ENCODE results near the gene C1orf116. TPM values are rescaled to one million over a fixed set of nuclear protein-coding genes. Genes with fewer than 3 reads are reported as not detected.

The C1orf116 gene
- total RNA-seq, 1 experiment from 2014 or later: 2.4 TPM

DNA sequence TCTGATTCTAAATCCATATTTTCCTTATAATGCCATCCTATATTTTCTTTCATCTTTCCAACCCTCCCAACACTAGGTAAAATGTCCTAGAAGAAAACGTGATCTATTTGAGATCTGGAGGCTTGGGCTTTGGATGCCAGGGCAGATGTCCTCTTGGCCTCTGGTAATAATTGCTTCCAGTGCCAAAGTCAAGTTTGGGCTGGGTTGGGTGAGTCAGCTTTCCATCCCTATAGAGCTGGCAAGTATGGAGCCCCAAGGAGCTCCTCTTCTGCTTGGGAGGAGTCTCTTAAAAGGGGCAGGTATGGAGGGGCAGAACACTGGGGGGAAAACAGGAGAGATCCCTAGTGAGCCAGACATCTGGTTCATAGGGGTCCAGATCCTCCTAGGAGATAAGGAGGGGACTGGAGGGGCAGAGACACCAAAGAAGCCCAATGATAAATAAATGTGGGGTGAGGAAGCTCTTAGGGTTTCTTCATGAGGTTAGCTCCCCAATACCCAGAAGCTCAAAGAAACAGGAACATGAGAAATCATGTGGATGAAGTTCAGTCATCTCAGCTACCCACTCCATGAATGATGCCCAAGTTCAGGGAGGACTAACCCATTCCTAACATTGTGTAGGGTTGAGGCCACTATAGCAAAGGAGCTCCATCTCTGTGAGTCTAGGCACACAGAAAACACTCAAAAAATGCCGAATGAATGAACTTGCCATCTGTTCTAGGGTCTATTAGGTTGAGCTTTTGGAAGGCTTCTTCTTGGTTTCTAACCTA is 3.5 kb downstream of the C1orf116 start:
- Mint-ChIP-seq H3K4me1 (peaks cover 62% of the 10 kb centered on the region), H3K4me3 (no peak overlapping the region), H3K27ac (no peak overlapping the region), H3K9me3 (no peaks in the 10 kb centered on the region), H3K27me3 (ENCODE audit: low read depth) (no peaks in the 10 kb centered on the region), H3K36me3 (no peaks in the 10 kb centered on the region)
- DNase-seq (ENCODE audit: low spot score) (no peak), ATAC-seq (no peak)
- ChIA-PET CTCF (interaction anchor here (1.1 to 1.5 kb wide), 3 partner anchors 21 to 97 kb away, joined by 3 read pairs; no protein-coding TSS in a partner anchor), POLR2A (no interaction called here)
- TF ChIP-seq MXD4 (CRISPR knock-in tag; IDR thresholded peaks at IDR 0.05; ENCODE audit: borderline replicate concordance) (no peak), ATF1 (CRISPR knock-in tag; IDR thresholded peaks at IDR 0.05) (no peak), ZNF317 (CRISPR knock-in tag; IDR thresholded peaks at IDR 0.05; ENCODE audit: borderline replicate concordance, low read depth) (no peak), NR2C2 (CRISPR knock-in tag; IDR thresholded peaks at IDR 0.05) (no peak), TEAD4 (CRISPR knock-in tag; IDR thresholded peaks at IDR 0.05) (no peak), CBFB (CRISPR knock-in tag; IDR thresholded peaks at IDR 0.05; ENCODE audit: low read depth) (no peak), GTF2I (CRISPR knock-in tag; conservative IDR thresholded peaks at IDR 0.05) (no peak), ZBTB21 (CRISPR knock-in tag; IDR thresholded peaks at IDR 0.05; ENCODE audit: borderline replicate concordance) (no peak), FOXP1 (CRISPR knock-in tag; IDR thresholded peaks at IDR 0.05; ENCODE audit: borderline replicate concordance) (no peak), ZNF671 (CRISPR knock-in tag; IDR thresholded peaks at IDR 0.05) (no peak), KAT7 (CRISPR knock-in tag; IDR thresholded peaks at IDR 0.05; ENCODE audit: borderline replicate concordance) (no peak)
- TF ChIP-seq, protein P1, sequence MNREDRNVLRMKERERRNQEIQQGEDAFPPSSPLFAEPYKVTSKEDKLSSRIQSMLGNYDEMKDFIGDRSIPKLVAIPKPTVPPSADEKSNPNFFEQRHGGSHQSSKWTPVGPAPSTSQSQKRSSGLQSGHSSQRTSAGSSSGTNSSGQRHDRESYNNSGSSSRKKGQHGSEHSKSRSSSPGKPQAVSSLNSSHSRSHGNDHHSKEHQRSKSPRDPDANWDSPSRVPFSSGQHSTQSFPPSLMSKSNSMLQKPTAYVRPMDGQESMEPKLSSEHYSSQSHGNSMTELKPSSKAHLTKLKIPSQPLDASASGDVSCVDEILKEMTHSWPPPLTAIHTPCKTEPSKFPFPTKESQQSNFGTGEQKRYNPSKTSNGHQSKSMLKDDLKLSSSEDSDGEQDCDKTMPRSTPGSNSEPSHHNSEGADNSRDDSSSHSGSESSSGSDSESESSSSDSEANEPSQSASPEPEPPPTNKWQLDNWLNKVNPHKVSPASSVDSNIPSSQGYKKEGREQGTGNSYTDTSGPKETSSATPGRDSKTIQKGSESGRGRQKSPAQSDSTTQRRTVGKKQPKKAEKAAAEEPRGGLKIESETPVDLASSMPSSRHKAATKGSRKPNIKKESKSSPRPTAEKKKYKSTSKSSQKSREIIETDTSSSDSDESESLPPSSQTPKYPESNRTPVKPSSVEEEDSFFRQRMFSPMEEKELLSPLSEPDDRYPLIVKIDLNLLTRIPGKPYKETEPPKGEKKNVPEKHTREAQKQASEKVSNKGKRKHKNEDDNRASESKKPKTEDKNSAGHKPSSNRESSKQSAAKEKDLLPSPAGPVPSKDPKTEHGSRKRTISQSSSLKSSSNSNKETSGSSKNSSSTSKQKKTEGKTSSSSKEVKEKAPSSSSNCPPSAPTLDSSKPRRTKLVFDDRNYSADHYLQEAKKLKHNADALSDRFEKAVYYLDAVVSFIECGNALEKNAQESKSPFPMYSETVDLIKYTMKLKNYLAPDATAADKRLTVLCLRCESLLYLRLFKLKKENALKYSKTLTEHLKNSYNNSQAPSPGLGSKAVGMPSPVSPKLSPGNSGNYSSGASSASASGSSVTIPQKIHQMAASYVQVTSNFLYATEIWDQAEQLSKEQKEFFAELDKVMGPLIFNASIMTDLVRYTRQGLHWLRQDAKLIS (CRISPR knock-in tag; IDR thresholded peaks at IDR 0.05; ENCODE audit: borderline replicate concordance): no peak
- TF ChIP-seq, protein P2, sequence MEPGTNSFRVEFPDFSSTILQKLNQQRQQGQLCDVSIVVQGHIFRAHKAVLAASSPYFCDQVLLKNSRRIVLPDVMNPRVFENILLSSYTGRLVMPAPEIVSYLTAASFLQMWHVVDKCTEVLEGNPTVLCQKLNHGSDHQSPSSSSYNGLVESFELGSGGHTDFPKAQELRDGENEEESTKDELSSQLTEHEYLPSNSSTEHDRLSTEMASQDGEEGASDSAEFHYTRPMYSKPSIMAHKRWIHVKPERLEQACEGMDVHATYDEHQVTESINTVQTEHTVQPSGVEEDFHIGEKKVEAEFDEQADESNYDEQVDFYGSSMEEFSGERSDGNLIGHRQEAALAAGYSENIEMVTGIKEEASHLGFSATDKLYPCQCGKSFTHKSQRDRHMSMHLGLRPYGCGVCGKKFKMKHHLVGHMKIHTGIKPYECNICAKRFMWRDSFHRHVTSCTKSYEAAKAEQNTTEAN (CRISPR knock-in tag; IDR thresholded peaks at IDR 0.05): no peak
- TF ChIP-seq, protein P3, sequence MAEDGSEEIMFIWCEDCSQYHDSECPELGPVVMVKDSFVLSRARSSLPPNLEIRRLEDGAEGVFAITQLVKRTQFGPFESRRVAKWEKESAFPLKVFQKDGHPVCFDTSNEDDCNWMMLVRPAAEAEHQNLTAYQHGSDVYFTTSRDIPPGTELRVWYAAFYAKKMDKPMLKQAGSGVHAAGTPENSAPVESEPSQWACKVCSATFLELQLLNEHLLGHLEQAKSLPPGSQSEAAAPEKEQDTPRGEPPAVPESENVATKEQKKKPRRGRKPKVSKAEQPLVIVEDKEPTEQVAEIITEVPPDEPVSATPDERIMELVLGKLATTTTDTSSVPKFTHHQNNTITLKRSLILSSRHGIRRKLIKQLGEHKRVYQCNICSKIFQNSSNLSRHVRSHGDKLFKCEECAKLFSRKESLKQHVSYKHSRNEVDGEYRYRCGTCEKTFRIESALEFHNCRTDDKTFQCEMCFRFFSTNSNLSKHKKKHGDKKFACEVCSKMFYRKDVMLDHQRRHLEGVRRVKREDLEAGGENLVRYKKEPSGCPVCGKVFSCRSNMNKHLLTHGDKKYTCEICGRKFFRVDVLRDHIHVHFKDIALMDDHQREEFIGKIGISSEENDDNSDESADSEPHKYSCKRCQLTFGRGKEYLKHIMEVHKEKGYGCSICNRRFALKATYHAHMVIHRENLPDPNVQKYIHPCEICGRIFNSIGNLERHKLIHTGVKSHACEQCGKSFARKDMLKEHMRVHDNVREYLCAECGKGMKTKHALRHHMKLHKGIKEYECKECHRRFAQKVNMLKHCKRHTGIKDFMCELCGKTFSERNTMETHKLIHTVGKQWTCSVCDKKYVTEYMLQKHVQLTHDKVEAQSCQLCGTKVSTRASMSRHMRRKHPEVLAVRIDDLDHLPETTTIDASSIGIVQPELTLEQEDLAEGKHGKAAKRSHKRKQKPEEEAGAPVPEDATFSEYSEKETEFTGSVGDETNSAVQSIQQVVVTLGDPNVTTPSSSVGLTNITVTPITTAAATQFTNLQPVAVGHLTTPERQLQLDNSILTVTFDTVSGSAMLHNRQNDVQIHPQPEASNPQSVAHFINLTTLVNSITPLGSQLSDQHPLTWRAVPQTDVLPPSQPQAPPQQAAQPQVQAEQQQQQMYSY (CRISPR knock-in tag; IDR thresholded peaks at IDR 0.05): no peak
- TF ChIP-seq, protein P4, sequence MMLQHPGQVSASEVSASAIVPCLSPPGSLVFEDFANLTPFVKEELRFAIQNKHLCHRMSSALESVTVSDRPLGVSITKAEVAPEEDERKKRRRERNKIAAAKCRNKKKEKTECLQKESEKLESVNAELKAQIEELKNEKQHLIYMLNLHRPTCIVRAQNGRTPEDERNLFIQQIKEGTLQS (CRISPR knock-in tag; conservative IDR thresholded peaks at IDR 0.05): no peak
- TF ChIP-seq, protein P5, sequence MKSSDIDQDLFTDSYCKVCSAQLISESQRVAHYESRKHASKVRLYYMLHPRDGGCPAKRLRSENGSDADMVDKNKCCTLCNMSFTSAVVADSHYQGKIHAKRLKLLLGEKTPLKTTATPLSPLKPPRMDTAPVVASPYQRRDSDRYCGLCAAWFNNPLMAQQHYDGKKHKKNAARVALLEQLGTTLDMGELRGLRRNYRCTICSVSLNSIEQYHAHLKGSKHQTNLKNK (CRISPR knock-in tag; IDR thresholded peaks at IDR 0.05): no peak
- TF ChIP-seq, protein P6, sequence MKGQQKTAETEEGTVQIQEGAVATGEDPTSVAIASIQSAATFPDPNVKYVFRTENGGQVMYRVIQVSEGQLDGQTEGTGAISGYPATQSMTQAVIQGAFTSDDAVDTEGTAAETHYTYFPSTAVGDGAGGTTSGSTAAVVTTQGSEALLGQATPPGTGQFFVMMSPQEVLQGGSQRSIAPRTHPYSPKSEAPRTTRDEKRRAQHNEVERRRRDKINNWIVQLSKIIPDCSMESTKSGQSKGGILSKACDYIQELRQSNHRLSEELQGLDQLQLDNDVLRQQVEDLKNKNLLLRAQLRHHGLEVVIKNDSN (CRISPR knock-in tag; IDR thresholded peaks at IDR 0.05): no peak
- TF ChIP-seq, protein P7, sequence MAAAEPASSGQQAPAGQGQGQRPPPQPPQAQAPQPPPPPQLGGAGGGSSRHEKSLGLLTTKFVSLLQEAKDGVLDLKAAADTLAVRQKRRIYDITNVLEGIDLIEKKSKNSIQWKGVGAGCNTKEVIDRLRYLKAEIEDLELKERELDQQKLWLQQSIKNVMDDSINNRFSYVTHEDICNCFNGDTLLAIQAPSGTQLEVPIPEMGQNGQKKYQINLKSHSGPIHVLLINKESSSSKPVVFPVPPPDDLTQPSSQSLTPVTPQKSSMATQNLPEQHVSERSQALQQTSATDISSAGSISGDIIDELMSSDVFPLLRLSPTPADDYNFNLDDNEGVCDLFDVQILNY (CRISPR knock-in tag; IDR thresholded peaks at IDR 0.05): no peak
- TF ChIP-seq, protein P8, sequence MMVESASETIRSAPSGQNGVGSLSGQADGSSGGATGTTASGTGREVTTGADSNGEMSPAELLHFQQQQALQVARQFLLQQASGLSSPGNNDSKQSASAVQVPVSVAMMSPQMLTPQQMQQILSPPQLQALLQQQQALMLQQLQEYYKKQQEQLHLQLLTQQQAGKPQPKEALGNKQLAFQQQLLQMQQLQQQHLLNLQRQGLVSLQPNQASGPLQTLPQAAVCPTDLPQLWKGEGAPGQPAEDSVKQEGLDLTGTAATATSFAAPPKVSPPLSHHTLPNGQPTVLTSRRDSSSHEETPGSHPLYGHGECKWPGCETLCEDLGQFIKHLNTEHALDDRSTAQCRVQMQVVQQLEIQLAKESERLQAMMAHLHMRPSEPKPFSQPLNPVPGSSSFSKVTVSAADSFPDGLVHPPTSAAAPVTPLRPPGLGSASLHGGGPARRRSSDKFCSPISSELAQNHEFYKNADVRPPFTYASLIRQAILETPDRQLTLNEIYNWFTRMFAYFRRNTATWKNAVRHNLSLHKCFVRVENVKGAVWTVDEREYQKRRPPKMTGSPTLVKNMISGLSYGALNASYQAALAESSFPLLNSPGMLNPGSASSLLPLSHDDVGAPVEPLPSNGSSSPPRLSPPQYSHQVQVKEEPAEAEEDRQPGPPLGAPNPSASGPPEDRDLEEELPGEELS (CRISPR knock-in tag; IDR thresholded peaks at IDR 0.05): no peak
- TF ChIP-seq, protein P9, sequence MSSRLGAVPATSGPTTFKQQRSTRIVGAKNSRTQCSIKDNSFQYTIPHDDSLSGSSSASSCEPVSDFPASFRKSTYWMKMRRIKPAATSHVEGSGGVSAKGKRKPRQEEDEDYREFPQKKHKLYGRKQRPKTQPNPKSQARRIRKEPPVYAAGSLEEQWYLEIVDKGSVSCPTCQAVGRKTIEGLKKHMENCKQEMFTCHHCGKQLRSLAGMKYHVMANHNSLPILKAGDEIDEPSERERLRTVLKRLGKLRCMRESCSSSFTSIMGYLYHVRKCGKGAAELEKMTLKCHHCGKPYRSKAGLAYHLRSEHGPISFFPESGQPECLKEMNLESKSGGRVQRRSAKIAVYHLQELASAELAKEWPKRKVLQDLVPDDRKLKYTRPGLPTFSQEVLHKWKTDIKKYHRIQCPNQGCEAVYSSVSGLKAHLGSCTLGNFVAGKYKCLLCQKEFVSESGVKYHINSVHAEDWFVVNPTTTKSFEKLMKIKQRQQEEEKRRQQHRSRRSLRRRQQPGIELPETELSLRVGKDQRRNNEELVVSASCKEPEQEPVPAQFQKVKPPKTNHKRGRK (CRISPR knock-in tag; IDR thresholded peaks at IDR 0.05; ENCODE audit: borderline replicate concordance): no peak
